ENCODE measurements around the gene CEP192. TPM values are rescaled to one million over a fixed set of nuclear protein-coding genes. Genes with fewer than 3 reads are reported as not detected.

The CEP192 gene
- total RNA-seq, 1 experiment from 2014 or later, result 24.3 TPM

DNA sequence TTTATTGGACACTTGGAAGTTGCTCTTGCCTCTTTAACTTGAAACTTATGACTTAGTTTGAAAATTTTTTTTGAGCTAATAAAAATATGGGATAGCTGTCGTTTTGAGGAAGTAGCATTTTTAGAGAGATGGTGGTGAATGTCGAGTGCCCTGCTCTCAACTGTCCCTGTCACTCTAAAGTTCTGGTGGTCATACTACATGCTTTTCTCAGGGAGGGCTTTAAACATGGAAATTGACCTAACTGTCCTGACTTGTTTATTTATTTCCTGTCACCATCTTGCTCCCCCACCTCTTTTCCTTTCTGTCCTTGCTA is 16.0 kb downstream of the CEP192 start:
- ChIA-PET CTCF (interaction anchor here (2.8 kb wide), 1 partner anchor 9 kb away, joined by 8 read pairs; no protein-coding TSS in a partner anchor), POLR2A (no interaction called here), RAD21 (ENCODE audit: low non-redundant PET in 1 of 2, low total read pairs in 2 of 2, uncharacterized antibody in 2 of 2, unreplicated experiment in 2 of 2) (no interaction called here)
- no peak for ATAC-seq
- Histone ChIP-seq H2AFZ (ENCODE audit: low read depth, low read length, poor library complexity, severe bottlenecking) (no peak overlapping the region), H3K4me3 (replicated peaks in 1 of 2; ENCODE audit: low read depth in 1 of 2, low read length in 2 of 2) (no peak overlapping the region), H3K9ac (ENCODE audit: low read length) (no peak overlapping the region), H3K27me3 (ENCODE audit: insufficient read depth, low read length) (no peaks in the 10 kb centered on the region), H3K27ac (ENCODE audit: low read depth, low read length) (no peak overlapping the region), H4K20me1 (ENCODE audit: insufficient read depth) (no peaks in the 10 kb centered on the region), H3K4me1 (ENCODE audit: control insufficient read depth in 1 of 2, insufficient read depth in 2 of 2, low read length in 2 of 2) (no peaks in the 10 kb centered on the region), H3K79me2 (ENCODE audit: insufficient read depth, low read length) (peaks cover 67% of the 10 kb centered on the region), H3K4me2 (ENCODE audit: low read length) (no peak overlapping the region), H3K9me2 (ENCODE audit: insufficient read depth) (no peaks in the 10 kb centered on the region), H3K36me3 (ENCODE audit: control insufficient read depth in 1 of 2, insufficient read depth in 2 of 2, low read length in 2 of 2) (peaks cover 21 to 30% of the 10 kb centered on the region in 2 experiments; a peak in 3 of 4 replicates), H3K9me3 (ENCODE audit: control insufficient read depth in 1 of 2, insufficient read depth in 1 of 2, low read depth in 1 of 2, low read length in 2 of 2) (no peaks in the 10 kb centered on the region)
- no peak for DNase-seq (ENCODE audit: low read depth, low spot score)
- TF ChIP-seq ZNF274 (IDR thresholded peaks at IDR 0.05; ENCODE audit: low read depth, low read length) (no peak), POLR2AphosphoS5 (IDR thresholded peaks at IDR 0.05; ENCODE audit: low read depth, low read length) (no peak), ZFX (IDR thresholded peaks at IDR 0.05) (no peak), TCF7L2 (IDR thresholded peaks at IDR 0.05; ENCODE audit: borderline replicate concordance, extremely low read depth, insufficient read depth, insufficient read length) (no peak), EZH2 (IDR thresholded peaks at IDR 0.05) (no peak), ELF1 (IDR thresholded peaks at IDR 0.05; ENCODE audit: borderline replicate concordance, low read depth) (no peak), CEBPB (IDR thresholded peaks at IDR 0.05; ENCODE audit: low read depth) (no peak), EGR1 (IDR thresholded peaks at IDR 0.05; ENCODE audit: low read depth) (no peak), CBX3 (IDR thresholded peaks at IDR 0.05; ENCODE audit: low read depth) (no peak)
- TF ChIP-seq, protein P1, sequence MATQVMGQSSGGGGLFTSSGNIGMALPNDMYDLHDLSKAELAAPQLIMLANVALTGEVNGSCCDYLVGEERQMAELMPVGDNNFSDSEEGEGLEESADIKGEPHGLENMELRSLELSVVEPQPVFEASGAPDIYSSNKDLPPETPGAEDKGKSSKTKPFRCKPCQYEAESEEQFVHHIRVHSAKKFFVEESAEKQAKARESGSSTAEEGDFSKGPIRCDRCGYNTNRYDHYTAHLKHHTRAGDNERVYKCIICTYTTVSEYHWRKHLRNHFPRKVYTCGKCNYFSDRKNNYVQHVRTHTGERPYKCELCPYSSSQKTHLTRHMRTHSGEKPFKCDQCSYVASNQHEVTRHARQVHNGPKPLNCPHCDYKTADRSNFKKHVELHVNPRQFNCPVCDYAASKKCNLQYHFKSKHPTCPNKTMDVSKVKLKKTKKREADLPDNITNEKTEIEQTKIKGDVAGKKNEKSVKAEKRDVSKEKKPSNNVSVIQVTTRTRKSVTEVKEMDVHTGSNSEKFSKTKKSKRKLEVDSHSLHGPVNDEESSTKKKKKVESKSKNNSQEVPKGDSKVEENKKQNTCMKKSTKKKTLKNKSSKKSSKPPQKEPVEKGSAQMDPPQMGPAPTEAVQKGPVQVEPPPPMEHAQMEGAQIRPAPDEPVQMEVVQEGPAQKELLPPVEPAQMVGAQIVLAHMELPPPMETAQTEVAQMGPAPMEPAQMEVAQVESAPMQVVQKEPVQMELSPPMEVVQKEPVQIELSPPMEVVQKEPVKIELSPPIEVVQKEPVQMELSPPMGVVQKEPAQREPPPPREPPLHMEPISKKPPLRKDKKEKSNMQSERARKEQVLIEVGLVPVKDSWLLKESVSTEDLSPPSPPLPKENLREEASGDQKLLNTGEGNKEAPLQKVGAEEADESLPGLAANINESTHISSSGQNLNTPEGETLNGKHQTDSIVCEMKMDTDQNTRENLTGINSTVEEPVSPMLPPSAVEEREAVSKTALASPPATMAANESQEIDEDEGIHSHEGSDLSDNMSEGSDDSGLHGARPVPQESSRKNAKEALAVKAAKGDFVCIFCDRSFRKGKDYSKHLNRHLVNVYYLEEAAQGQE (IDR thresholded peaks at IDR 0.05; ENCODE audit: low read depth), result no peak
- TF ChIP-seq, protein P2, sequence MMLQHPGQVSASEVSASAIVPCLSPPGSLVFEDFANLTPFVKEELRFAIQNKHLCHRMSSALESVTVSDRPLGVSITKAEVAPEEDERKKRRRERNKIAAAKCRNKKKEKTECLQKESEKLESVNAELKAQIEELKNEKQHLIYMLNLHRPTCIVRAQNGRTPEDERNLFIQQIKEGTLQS (IDR thresholded peaks at IDR 0.05), result no peak
- BruUV-seq (replicated peaks), result no TSS peak
- intact Hi-C loops (cut with micrococcal nuclease), result no loop called here
